Measurements from ENCODE around the gene BCL2. TPM values are rescaled to one million over a fixed set of nuclear protein-coding genes. Genes with fewer than 3 reads are reported as not detected.

BCL2 gene
- total RNA-seq, 1 experiment from 2014 or later: 1.3 TPM

DNA sequence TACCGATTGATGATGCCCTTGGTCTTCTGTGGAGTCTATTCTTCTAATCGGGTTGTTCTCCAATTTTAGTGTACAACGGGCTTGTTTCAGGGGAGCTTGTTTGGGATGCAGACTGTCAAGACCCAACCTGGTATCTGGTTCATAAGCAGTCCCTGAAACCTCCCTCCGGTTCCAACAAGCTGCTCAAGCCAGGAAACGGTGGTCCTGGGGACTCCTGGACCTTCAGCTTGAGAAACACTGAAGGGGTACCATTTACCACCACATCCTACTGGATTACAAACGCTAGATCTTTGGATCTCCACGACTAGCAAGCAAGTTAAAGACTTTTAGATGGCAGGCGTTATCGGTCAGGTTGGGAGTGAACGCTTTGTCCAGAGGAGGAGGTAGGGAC is 2.0 kb downstream of the BCL2 start:
- Mint-ChIP-seq H3K4me3 (peak overlapping the region; percentile 64 to 84), H3K36me3 (ENCODE audit: insufficient read depth in 1 of 3, low read depth in 3 of 3) (no peaks in the 10 kb centered on the region; a peak in 1 of 7 replicates), H3K9me3 (no peaks in the 10 kb centered on the region; a peak in 1 of 5 replicates), H3K4me1 (peaks cover 15 to 26% of the 10 kb centered on the region in 2 experiments), H3K27ac (no peak overlapping the region), H3K27me3 (ENCODE audit: low read depth) (peaks cover 56% of the 10 kb centered on the region)
- Histone ChIP-seq H3K18ac (ENCODE audit: insufficient read length, low read depth, low read length) (no peak overlapping the region), H2AK5ac (ENCODE audit: insufficient read length, low read length) (no peak overlapping the region), H4K5ac (ENCODE audit: insufficient read length, low read depth, low read length) (no peak overlapping the region), H2BK5ac (ENCODE audit: insufficient read length, low read length) (no peak overlapping the region), H3K27ac (ENCODE audit: insufficient read length, low read depth, low read length) (no peak overlapping the region), H2AFZ (ENCODE audit: low read length) (no peak overlapping the region), H3K4me1 (ENCODE audit: insufficient read depth, low read length) (no peaks in the 10 kb centered on the region), H3K56ac (ENCODE audit: insufficient read length, low read depth, low read length) (no peak overlapping the region), H3K23me2 (ENCODE audit: insufficient read length, low read depth, low read length, poor library complexity, severe bottlenecking) (peaks cover 19% of the 10 kb centered on the region), H2BK15ac (ENCODE audit: low read depth, low read length) (no peak overlapping the region), H2BK120ac (ENCODE audit: low read depth, low read length, poor library complexity, severe bottlenecking) (no peak overlapping the region), H4K91ac (ENCODE audit: insufficient read length, low read depth, low read length) (no peak overlapping the region), H3K79me1 (ENCODE audit: insufficient read depth, low read depth, low read length, poor library complexity, severe bottlenecking) (no peaks in the 10 kb centered on the region), H3K9ac (ENCODE audit: extremely low read depth, insufficient read length, low read length) (no peak overlapping the region), H3T11ph (ENCODE audit: low read length) (no peak overlapping the region), H3K9me3 (ENCODE audit: control insufficient read depth, low read depth, low read length) (no peaks in the 10 kb centered on the region), H3K4ac (ENCODE audit: low read depth, low read length) (no peak overlapping the region), H3K23ac (ENCODE audit: insufficient read length, low read depth, low read length) (no peak overlapping the region), H3K27me3 (ENCODE audit: insufficient read depth, low read length) (peaks cover 10% of the 10 kb centered on the region; the same call in 1 of the 2 replicates), H2BK20ac (ENCODE audit: low read depth, low read length, poor library complexity, severe bottlenecking) (no peak overlapping the region), H3K14ac (ENCODE audit: insufficient read depth, low read length) (no peak overlapping the region), H3K4me2 (ENCODE audit: insufficient read depth, insufficient read length, low read length) (peak overlapping the region; percentile 85), H4K8ac (replicated peaks; ENCODE audit: insufficient read length, low read depth, low read length) (no peak overlapping the region), H3K79me2 (ENCODE audit: insufficient read depth, low read length) (no peaks in the 10 kb centered on the region; the same call in 1 of the 2 replicates), H4K20me1 (ENCODE audit: control insufficient read depth, insufficient read depth, insufficient read length) (no peaks in the 10 kb centered on the region), H2BK12ac (ENCODE audit: insufficient read length, low read depth, low read length) (no peak overlapping the region)
- TF ChIP-seq, protein P1, sequence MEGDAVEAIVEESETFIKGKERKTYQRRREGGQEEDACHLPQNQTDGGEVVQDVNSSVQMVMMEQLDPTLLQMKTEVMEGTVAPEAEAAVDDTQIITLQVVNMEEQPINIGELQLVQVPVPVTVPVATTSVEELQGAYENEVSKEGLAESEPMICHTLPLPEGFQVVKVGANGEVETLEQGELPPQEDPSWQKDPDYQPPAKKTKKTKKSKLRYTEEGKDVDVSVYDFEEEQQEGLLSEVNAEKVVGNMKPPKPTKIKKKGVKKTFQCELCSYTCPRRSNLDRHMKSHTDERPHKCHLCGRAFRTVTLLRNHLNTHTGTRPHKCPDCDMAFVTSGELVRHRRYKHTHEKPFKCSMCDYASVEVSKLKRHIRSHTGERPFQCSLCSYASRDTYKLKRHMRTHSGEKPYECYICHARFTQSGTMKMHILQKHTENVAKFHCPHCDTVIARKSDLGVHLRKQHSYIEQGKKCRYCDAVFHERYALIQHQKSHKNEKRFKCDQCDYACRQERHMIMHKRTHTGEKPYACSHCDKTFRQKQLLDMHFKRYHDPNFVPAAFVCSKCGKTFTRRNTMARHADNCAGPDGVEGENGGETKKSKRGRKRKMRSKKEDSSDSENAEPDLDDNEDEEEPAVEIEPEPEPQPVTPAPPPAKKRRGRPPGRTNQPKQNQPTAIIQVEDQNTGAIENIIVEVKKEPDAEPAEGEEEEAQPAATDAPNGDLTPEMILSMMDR (conservative IDR thresholded peaks at IDR 0.05): no peak
- no peak for DNase-seq
- no CpG with 5 or more reads among the region's 10 CpGs for WGBS (ENCODE audit: extremely low coverage, insufficient read length, low lambda C conversion rate)

Data from H9 (cell line).